NAMALWA (cell line): ENCODE measurements around the gene HGF.
A peak's percentile ranks its signal among the peaks of the same experiment; 100 is the strongest.

Source experiments
- DNase-seq: peaks from one replicate; pipeline ENCODE4 v3.0.0-alpha.2; 2015; ENCODE audit warnings: low spot score

Gene HGF

DNA sequence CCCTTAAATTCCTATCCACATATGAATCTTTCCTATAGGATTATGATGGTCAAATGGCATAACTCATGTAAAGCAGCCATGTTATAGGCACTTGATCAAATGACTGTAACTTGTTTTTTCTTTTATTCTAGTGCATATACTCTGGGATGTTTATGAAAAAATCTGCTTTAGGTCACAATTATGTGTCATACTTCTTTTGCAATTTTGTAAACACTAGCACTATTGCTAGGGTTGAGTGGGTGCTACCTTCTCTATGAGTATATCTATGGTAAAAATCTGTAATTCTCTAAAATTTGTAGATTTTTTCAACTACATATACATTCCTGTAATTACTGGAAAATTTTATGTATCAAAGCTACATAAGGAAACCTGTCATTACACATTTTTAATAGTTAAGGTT is 50.0 kb downstream of the HGF start:
- no peak for DNase-seq

GRCh38 chr7:81715984-81716588 is 53.8 kb downstream of the HGF start:
- DNase-seq = peak; percentile 82

DNA sequence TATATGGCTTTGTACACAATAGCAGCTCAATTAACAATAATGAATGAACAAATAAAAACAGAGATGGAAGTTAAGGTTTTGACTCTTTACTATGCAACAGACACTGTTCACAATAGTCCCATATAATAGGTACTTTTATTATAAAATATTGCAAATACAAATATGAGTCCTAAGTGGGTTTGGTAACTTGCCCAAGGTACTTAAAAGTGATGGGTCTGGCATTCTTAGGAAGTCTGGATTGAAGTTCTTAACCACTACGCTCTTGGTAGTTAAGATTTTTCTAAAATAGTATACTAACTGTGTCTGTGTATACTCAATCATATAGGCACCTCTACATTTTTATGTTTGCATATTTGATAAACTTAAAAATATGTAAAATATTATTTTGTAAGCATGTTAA is 55.5 kb downstream of the HGF start:
- no peak for DNase-seq

DNA sequence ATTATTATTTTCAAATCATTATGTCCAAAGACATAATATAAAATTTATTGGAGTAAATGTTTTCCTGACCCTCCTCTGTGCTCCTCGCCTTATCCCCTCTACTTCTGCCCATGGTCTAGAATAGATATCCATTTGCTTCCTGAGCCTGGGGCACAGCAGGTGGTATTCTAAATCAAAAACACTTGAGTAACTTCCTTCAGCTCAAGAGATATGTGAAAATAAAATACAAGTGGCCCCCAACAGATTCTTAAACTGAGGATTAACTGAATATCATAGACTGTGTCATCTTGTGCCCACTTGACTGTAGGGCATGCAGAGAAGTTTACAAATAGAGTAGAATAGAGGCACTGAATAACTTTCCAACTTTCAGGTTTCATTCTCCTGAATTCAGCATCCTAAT is 59.1 kb downstream of the HGF start:
- no peak for DNase-seq

DNA sequence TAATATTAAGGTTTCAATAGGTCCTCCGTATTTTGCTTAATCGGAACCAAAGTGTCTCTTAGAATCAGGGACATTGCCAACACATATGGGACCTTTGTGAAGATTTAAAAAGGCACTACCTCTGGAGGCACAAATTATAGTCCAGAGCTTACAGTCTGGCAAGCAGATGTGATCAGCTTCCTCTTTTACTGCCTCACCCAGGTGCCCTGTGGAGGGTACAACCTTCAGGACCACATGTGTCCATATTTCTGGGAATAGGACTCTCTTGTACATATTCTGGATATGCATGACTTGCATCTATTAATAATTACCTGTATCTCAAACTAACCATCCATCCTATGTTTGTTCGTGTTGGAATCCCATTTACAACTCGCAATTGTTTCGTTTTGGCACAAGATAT is 60.0 kb downstream of the HGF start:
- DNase-seq = peak; percentile 20

GRCh38 chr7:81707966-81708365 is 61.9 kb downstream of the HGF start:
- no peak for DNase-seq

GRCh38 chr7:81707196-81707595 is 62.7 kb downstream of the HGF start:
- peak; percentile 69 for DNase-seq

GRCh38 chr7:81705206-81705605 is 64.6 kb downstream of the HGF start:
- DNase-seq = peak; percentile 19

- DNase-seq = peak; percentile 30
These were observed 65.3 kb downstream of the HGF start for GRCh38 chr7:81704595-81704994.

GRCh38 chr7:81698965-81699364 is 70.9 kb downstream of the HGF start:
- no peak for DNase-seq

DNA sequence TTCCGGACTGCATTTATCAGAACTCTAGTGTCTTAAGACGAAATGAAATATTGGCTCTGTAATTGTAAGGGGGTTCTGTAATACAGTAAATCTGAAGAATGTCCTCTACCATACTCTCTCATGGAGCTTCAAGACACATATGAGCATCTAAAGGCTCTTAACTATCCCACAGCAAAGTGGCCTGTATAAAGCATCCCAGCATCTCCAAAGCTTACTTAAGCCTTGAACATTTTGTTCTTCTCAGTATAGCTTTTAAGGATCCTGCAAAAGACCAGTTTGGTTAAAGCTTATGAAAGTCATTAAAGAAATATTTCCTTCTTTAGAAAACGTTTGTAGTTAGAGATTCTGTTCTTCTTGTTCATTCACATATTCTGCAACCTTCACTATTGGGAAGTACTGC is 75.1 kb downstream of the HGF start:
- no peak for DNase-seq

- DNase-seq = no peak
These were observed 76.0 kb downstream of the HGF start for GRCh38 chr7:81693894-81694293.

DNA sequence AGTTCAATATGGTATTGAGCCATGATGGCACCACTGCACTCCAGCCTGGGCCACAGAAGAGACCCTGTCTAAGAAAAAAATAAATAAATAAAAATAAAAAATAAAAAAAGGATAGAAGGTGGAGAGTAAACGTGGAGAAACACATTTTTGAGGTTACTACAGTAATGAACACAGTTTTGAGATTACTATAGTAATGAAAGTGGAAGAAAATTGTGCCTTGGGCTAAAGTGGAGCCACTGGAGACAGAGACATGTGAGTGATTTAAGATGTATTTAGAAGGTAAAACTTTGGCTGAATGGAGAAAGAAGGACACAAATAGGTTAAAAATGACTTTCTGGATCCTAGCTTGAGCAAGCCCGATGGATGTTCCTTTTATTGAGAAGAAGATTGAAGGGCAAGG is 76.8 kb downstream of the HGF start:
- no peak for DNase-seq

DNA sequence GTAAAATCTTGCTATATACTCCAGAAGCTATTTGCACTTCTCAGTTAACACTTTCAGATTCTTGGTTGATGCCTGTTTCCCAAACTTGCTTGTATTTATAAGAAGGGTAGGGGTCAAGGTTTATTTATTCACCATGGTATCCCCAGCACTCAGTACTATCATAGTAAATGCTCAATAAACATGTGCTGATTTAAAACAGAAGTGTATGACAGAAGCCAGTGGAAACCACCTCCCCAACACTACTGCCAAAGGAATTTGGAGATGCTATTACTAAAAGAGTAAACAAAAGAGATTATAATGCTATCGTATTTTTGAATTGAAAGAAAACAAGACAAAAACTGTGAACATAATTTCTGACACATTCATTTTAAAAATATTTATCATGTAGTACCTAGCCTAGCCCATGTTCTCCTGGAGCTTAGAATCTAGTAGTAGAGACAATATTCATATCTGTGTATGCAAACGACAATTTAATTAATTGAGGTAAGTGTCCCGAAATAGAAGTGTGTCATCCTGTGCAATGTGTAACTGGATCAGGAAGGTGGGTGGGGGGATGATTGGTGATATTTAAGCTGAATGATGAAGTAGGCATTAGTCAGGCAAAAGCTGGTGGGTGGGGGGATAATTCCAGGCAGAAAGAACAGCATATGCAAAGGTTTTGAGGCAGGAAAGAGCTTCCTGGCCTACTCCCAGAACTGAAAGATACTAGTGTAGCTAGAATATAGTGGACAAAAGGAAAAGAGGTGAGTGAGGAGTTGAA is 77.5 kb downstream of the HGF start:
- no peak for DNase-seq

- no peak for DNase-seq
These were observed 78.5 kb downstream of the HGF start for GRCh38 chr7:81691199-81691821.

DNA sequence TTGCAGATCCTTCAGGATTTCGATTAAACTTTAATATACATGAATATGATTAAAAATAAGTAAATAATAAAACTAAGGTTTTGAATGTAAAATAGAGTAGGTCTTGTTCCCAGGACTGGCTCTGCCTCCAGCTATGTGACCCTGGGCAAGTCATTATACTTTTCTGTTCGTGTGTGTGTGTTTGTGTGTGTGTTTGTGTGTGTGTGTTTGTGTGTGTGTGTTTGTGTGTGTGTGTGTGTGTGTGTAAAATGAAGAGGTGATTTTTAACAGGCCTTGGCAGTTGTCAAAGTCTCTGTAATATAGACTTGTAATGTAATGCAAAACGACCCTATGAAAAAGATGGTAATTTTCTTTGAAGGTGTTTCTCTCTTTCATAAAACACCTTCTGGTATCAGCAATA is 79.2 kb downstream of the HGF start:
- DNase-seq = no peak

DNA sequence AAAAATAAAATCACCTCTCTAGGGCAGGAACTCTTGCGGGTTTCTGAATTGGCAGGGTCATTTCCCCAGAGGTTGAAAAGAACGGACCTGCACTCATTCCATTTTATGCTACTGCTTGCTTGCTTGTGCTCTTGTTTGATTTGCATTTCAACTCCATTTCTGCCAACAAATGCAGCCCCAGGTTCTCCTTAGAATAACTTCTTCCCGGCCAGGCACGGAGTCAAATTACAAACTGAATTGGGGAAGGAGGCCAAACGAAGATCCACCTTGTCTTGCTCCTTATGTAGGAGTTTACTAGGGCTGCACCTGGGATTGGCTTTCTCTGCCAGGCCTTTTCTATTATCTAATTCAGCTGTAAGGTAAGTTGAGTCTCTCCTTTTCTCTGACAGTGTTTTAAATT is 79.6 kb downstream of the HGF start:
- no peak for DNase-seq

DNA sequence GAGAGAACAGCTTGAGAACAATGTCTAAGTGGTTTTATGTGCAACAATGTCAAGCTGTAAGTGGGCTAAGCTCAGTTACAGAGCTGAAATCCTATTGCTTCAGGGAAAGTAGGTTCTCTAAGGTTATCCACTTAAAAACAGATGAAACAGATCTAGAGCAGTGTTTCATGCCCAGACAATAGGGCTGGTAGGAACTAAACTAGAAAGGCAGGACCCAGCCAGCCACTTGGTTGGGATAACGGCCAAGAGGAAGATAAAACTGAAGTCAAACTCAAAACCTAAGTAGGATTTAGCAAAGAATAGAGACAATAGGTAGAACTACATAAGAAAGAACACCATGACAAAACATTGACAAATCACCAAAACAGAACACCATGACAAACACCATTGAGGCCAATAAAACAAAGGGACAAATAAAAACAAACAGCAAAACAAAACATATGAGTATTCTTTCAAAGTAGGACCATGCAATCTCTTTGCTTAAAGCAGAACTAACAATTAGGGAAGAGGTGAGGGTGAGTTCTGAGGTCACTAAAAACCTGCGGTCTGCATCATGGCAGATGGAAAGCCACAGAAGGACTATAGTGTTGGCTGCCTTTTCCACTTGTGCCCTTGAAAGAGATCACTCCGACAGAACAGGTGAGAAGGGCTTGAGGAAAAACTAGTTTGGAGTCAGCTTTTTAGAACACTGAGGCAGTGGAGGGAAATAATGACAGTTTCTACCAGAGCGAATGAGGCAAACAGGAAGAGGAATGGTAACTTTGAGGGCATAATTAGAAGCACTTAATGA is 81.0 kb downstream of the HGF start:
- no peak for DNase-seq

DNA sequence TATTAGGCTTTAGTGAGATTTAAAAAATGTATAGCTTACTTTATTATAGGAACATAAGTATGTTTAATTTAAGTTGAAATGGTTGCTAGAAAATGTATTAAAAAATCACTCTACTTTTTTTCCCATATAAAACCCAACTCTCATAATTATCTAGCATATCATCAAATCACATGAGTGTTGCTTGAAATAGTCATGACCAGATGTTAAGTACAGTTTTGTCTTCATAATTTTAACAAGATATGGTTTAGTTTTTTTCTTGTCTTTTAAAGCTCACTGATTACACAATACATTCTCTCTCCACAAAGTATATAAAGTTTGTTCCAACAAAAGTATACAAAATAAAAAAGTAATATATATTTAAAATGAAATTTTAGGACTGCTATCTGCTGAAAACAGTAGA is 82.8 kb downstream of the HGF start:
- no peak for DNase-seq

- DNase-seq = no peak
These were observed 84.5 kb downstream of the HGF start for GRCh38 chr7:81685270-81685868.

DNA sequence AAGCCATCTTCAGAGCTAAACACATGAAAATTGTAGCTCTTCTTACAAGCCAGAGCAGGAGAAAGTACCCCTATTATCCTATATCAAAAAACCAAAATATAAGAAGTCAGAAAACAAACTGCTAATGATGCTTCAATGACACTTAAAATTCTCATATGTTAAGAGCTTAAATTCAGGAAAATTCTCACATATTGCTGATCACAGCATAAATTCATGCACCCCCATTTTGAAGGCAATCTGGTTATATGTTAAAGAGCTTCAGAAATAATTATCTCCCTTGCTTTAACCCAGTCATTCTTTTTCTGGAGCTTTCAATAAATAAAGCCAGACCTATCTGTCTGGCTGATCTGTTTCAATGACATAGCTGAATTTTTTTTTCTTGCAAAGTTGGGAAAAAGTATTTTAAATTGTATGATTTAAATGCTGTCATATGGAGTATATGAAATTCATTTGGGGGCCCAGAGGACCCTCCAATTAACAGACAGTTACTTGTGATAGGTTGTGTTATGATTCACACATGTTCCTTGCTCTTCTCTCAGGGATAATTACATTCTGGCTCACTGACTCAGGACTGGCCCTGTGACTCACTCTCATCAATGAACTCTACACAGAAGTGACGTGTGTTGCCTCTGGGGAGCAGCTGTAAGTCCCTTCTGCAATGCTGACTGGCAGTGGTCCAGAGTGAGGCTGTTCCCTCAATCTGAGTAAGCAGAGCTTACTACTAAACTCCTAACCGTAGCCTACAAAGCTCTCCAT is 85.2 kb downstream of the HGF start:
- DNase-seq = peak; percentile 77

GRCh38 chr7:81684033-81684432 is 85.8 kb downstream of the HGF start:
- DNase-seq = no peak
